Medulla oblongata (tissue), 1 donor: ENCODE measurements around the gene USP10.
"Not testable (repeated sequence)": the region's sequence is repeated elsewhere in the genome, so short reads cannot be mapped to it uniquely, and the experiment has no call there.

ENCODE experiments used
- DNase-seq: peaks from one replicate; pipeline ENCODE4 v3.0.0-alpha.2; 2015; ENCODE audit errors: extremely low spot score

USP10 gene

DNA sequence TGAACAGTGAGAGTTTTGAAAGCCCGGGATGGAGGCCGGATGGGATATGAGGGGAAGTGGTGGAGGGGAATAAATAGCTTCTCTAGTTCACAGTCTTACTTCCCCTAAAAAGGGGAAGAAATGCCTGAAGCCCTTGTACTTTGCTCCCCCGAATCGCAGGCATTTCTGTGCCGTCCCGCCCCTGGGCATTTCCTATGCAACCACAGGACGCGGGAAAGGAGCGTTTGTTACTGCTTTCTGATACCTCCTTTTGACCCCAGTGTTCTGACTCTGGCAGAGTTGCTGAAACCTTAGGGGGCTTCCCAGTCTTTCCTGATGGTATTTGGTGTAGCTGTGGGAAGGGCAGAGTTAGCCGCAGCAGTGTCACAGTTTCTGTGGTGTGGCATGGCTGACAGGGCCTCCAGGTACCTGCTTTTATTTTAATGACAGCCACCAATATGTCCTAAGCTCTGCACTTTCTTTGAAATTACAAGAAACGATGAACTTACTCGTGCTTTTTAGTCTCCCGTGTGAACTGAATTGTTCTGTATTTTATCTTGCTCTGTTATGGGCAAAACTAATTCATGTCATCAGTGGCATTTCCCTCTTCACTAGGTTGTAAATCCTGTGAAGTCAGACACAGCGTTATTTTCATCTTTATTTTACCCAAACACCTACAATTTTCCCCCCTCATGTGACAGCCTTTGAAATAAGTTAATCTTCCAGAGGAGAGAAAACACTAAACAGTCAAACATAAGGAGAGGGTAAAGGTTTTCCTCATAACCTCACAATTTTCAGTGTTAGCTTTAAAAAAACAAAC is 27.1 kb downstream of the USP10 start:
- peak; percentile 71 for DNase-seq

DNA sequence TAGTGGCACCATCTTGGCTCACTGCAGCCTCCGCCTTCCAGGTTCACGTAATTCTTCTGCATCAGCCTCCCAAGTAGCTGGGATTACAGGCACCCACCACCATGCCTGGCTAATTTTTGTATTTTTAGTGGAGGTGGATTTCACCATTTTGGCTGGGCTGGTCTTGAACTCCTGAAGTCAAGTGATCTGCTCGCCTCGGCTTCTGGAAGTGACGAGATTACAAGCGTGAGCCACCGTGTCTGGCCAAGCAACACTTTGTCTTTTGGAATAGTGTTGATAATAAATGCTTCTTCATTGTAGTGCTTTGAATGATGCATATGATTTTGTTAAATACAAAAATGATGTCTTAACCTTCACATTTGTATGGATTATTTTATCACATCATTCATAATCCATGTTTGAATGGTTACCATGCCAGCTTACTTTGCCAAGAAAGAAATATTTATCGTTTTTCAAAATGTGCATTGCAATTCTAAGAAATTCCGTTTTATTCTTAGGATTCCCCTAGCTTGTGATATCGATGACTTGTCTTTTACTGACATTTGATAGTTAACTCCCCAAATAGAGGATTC is 29.1 kb downstream of the USP10 start:
- DNase-seq = no peak

- DNase-seq = no peak
Measured at GRCh38 chr16:84729716-84730320, 30.0 kb downstream of the USP10 start.

DNA sequence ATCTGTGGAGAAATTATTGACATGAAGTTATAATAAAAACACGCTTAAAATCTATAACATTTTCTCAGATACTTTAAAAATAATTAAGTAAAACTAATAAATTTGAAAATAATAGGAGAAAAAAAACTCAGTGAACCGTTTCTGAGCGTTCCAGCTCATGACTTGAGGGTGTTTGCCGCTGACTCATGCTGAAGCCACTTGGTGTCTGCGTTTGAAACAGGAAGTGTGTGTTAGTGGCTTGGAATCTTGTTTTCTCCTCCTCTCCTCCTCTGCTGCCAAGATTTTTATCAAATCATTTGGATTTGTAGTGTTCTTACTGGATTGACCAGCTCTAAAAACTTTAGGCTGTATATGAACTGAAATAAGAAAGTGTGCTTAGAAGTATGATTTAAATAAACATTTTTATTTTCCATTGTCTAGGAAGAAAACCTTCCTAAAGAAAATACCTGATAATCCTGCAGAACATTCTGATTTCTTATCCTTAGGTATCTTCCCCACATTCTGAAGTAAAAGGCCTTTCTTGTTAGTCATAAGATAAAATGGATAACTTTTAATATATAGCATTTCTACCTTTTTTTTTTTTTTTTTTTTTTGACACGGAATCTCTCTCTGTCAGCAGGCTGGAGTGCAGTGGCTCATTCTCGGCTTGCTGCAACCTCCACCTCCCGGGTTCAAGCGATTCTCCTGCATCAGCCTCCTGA is 30.8 kb downstream of the USP10 start:
- peak; percentile 86 for DNase-seq

- not testable (repeated sequence) for DNase-seq
Measured at GRCh38 chr16:84732332-84732673, 32.5 kb downstream of the USP10 start.

DNA sequence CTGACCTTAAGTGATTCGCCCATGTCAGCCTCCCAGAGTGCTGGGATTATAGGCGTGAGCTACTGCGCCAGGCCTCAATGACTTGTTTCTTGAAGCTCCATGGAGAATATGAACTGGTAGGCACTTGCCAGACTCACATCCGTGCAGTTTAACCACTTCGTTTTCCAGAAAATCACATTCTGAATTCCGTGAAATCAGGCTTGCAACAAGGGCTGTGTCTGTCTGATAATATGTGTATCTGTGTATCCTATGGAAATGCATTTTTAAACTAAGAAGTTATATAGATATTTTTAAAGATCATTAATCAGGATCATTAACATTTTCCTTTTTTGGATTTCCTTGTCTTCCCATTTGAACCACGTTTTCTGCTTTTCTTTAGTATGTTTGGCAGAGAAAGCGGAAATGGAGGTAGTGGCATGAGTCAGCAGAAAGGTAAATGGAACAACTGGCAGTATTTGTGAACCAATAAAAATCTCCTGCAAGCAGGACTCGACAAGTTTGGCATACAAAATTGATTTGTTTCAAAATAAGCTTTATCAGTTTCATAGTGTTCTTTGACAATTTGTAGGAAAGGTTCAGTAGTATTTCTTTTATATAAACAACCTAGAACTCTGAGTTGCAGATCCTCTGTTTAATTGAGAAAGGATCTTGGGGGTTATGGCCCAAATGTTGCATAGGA is 33.0 kb downstream of the USP10 start:
- no peak for DNase-seq

- DNase-seq = no peak
Measured at GRCh38 chr16:84735849-84736586, 36.2 kb downstream of the USP10 start.

GRCh38 chr16:84737192-84738011 is 37.6 kb downstream of the USP10 start:
- no peak for DNase-seq

GRCh38 chr16:84738255-84739038 is 38.6 kb downstream of the USP10 start:
- peak; percentile 90 for DNase-seq

DNA sequence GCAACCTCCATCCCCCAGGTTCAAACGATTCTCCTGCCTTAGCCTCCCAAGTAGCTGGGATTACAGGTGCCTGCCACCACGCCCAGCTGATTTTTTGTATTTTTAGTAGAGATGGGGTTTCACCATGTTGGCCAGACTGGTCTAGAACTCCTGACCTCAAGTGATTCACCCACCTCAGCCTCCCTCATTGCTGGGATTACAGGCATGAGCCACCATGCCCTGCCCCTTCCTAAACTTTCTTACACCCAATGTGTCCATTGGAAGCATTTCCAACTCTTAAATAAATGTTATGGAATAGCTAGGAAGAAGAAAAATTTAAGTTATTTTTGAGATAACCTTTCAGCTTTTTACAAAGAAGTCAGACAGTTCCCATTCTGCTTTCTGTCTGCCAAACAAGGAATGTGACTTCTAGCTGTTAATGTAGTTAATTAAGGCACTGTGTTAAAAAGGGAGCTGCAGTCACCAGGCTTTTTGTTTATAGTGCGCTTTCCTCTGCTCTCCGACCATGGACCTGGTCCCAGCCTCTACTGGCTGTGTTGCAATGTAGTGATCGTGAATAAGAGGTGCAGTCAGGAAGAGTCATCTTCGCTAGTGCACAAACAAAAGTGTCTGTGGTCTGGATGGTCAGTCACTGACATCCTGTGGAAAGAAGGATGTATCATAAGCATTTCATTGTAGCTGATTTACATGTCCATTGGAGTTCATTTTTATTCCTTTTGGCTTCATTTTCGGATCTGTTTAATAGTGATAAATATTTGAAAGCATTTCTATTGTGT is 39.7 kb downstream of the USP10 start:
- DNase-seq = peak; percentile 61

DNA sequence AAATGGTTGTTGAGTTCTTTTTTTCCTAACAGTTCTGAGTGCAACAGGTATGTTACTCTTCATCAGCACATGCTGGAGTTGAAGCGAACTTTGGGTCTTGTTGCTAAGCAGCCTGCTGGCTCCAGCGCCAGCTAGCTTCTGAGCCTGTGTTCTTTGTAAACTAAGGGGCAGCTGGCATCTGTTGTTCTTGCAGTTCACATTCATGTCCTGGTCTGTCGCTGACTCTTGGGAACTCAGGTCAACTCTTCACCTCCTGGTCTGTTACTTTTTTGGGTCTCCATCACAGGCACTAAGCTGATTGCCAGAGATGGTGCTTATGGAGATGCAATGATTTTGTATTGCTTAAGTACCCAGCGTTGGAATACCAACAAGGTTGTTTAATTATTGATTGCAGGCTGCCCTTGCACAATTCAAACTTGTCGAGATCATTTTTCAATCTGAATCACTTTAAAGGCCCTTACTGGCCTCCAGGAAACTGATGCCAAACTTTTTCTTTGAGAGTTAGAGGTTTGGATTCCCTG is 40.9 kb downstream of the USP10 start:
- DNase-seq = peak; percentile 75

DNA sequence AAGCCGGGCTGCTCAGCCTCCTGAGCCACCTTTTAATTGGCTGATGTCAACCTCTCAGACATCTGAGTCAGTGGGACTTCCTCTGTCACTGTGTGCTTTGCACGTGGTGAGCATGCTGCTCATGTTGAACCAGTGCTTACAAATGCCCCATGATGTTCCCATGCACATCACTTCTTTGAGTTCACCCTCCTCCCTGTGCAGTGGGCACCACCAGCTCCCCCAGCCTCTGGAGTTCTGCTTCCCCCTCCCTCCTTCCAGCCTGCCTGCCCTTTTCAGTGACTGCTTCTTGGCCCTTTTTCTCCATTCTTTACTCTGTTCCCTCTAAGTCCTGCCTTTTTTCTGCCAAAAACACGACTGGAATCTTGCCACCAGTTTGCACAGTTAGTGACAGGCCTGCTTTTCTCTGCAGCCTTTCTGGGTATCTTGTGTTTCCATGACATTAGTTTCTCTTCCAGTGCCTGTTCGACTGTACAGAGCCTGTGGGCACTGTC is 41.6 kb downstream of the USP10 start:
- DNase-seq = peak; percentile 89

GRCh38 chr16:84742641-84743092 is 42.9 kb downstream of the USP10 start:
- DNase-seq = peak; percentile 49

- DNase-seq = no peak
Measured at GRCh38 chr16:84746231-84746630, 46.4 kb downstream of the USP10 start.

DNA sequence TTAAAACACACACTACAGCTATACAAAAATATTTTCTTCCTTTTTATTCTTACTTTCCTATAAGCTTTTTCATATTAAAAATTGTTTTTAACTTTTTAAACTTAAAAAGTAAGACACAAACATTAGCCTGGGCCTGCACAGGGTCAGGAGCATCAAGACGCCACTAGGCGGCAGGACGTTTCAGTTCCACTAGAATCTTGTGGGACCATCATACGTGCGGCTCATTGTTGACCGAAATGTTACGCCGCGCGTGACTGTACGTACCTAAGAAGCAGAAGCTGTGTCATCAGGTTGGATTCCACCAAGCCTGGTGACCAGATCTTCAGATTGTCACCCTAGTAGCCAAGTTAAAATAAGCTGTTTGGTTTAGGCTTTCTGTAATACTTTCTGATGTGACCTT is 47.1 kb downstream of the USP10 start:
- DNase-seq = no peak

DNA sequence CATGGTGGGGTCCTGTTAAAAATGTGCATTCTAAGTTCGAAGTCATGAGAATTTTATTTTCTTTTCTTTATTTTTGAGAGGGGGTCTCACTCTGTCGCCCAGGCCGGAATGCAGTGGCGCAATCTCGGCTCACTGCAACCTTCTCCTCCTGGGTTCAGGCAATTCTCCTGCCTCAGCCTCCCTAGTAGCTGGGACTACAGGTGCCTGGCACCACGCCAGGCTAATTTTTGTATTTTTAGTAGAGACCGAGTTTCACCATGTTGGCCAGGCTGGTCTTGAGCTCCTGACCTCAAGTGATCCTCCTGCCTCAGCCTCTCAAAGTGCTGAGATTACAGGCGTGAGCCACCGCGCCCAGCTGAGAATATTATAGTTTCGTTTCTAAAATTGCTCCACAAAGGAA is 48.4 kb downstream of the USP10 start:
- DNase-seq = not testable (repeated sequence)

GRCh38 chr16:84749072-84749471 is 49.3 kb downstream of the USP10 start:
- DNase-seq = no peak

DNA sequence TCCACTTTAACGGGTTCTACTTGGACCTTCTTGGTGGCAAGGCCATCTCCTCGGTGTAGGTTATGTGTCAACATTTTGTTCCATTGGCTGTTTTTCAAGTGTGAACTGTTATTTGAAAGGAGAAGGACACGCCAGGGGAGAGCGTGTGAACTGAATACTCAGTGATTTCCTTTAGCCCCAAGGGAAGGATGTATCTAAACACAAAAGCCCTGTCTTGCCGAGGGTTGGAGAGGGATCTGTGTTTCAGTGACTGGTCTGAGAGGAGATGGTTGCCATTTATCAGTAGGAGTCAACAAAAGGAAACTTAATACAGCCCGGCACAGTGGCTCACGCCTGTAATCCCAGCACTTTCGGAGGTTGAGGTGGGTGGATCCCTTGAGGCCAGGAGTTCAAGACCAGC is 50.0 kb downstream of the USP10 start:
- no peak for DNase-seq
